Ovary (tissue), 3 donors: ENCODE data around the gene KLB.

Source experiments
- EP300 ChIP-seq: sonication (generic); formaldehyde crosslinking; IDR thresholded peaks from one replicate; pipeline ENCODE4 v1.6.1; 2017; ENCODE audit warnings: antibody characterized with exemption
- POLR2A ChIP-seq: fragments of 450-650 bp; IDR thresholded peaks from one replicate; pipeline ENCODE4 v1.6.1; 2017; ENCODE audit warnings: antibody characterized with exemption, mild to moderate bottlenecking, moderate library complexity
- TF ChIP-seq, protein P1 (sequence below), 3 donors: fragments of 450-650 bp in 2 of 3; fragments of 200-600 bp in 1 of 3; IDR thresholded peaks; one replicate each; pipeline versions ENCODE4 v1.5.1 to v1.8.0; 2016 to 2022; ENCODE audit warnings: antibody characterized with exemption in 3 of 3, mild to moderate bottlenecking in 1 of 3
- donor health status: DM: no; HTN: no; CAD: no.

DNA sequence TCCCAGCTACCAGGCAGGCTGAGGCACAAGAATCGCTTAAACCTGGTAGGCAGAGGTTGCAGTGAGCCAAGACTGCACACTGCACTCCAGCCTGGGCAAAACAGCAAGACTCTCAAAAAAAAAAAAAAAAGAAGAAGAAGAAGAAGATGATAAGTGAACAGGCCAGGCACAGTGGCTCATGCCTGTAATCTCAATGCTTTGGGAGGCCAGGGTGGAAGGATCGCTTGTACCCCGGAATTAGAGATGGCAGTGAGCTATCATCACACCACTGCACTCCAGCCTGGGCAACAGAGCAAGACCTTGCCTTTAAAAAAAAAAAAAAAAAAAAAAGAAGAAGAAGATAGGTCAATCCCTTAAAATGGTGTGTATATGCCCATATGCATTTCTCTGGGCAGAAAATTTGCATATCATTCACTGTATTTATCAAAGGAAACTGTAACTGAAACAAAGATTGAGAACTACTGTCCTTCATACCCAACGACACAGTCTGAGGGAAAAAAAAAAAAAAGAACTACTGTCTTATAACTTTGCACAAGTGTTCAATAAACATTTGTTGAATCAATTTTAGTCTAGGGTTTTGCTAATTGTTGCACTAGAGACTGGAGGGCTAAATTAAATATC is 42.8 kb upstream of the KLB start:
- TF ChIP-seq, protein P1, sequence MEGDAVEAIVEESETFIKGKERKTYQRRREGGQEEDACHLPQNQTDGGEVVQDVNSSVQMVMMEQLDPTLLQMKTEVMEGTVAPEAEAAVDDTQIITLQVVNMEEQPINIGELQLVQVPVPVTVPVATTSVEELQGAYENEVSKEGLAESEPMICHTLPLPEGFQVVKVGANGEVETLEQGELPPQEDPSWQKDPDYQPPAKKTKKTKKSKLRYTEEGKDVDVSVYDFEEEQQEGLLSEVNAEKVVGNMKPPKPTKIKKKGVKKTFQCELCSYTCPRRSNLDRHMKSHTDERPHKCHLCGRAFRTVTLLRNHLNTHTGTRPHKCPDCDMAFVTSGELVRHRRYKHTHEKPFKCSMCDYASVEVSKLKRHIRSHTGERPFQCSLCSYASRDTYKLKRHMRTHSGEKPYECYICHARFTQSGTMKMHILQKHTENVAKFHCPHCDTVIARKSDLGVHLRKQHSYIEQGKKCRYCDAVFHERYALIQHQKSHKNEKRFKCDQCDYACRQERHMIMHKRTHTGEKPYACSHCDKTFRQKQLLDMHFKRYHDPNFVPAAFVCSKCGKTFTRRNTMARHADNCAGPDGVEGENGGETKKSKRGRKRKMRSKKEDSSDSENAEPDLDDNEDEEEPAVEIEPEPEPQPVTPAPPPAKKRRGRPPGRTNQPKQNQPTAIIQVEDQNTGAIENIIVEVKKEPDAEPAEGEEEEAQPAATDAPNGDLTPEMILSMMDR (IDR thresholded peaks at IDR 0.05) = no peak
- TF ChIP-seq POLR2A (no peak), EP300 (no peak)
